ENCODE results near the gene HOXA6.

HOXA6 gene

DNA sequence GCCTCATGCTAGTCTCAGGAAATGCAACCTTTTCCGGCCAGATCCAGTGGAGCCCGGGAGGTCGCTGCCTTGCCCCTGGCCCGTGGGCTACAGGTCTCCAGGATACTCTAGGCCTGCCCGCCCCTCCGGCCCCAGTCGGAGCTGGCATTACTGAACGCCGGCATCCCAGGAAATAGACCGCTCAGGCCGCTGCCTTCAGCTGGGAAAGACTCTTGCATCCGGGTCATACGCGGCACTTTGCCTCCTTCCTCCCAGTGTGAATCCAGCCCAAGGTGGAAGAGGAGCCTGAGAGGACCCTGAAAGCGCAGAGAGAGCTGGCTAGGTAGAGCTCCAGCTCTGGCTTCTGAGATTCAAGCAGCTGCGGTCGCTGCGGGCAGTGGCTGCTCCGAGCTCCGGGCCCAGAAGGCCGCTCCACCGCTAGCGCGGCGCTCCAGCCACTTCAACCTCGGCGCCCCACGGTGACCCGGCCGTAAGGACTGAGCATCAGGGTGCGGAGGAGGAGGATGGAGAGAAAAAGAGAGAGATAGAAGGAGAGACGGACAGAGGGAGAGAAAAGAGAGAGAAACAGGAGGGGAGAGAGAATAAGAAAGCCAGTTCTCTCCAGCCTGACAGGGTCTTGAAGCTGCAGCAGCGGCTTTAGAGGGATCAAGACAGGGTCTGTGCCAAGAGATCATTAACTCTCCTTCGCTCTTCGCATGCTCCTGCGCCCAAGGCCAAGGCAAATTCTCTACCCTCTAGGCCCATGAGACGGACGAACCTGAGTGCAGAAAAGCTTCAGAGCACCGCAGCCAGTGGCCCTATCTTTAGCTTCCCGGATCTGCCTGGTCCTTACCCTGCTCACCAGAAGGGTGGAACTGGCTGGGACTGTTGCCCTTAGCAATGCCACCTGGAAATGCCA lies 28.3 kb upstream of the HOXA6 start:
- no peak for DNase-seq (ENCODE audit: low read depth)
- TF ChIP-seq, protein P1, sequence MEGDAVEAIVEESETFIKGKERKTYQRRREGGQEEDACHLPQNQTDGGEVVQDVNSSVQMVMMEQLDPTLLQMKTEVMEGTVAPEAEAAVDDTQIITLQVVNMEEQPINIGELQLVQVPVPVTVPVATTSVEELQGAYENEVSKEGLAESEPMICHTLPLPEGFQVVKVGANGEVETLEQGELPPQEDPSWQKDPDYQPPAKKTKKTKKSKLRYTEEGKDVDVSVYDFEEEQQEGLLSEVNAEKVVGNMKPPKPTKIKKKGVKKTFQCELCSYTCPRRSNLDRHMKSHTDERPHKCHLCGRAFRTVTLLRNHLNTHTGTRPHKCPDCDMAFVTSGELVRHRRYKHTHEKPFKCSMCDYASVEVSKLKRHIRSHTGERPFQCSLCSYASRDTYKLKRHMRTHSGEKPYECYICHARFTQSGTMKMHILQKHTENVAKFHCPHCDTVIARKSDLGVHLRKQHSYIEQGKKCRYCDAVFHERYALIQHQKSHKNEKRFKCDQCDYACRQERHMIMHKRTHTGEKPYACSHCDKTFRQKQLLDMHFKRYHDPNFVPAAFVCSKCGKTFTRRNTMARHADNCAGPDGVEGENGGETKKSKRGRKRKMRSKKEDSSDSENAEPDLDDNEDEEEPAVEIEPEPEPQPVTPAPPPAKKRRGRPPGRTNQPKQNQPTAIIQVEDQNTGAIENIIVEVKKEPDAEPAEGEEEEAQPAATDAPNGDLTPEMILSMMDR (IDR thresholded peaks at IDR 0.05; ENCODE audit: low read length, missing control alignments): no peak
- no peak overlapping the region for H3K4me3 ChIP-seq (replicated peaks; ENCODE audit: low read depth, low read length)

DNA sequence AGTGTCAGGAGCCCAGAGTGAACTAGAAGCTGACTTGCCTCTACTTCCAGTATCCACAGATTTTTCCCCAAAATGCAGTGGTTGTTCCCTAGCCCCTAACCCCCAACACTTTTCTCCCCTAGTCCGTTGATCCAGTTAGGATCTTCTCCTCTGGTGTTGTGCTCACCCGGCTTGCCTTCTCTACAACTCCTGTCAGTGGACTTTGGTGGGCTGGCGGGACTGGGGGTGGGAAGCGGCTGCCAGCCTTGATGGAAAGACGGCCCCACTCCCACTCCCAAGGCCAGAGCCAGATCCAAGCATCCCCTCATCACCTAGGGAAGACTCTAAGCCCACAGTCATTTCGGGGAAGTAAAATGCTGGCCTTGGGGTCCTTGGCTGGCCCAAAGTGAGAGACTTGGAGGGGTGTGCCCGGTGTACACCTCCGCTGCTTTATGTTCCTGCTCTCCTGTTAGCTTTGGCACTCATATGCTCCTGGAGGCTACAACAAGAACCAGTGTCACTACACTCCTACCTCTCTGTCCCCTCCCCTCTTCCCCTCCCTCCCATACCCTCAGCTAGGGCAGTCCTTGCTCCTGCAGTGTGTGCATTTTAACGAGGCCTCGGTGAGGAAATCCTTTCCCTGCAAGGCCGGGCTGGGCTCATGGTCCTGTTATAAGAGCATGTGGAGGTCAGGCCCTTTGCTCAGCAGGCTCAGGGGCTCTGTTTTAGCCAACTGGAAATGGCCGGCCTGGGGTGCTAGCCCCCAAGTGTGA lies 27.5 kb upstream of the HOXA6 start:
- no peak for DNase-seq (ENCODE audit: low read depth)
- H3K4me3 ChIP-seq (replicated peaks; ENCODE audit: low read depth, low read length): no peak overlapping the region
- TF ChIP-seq, protein P1 (IDR thresholded peaks at IDR 0.05; ENCODE audit: low read length, missing control alignments): no peak

DNA sequence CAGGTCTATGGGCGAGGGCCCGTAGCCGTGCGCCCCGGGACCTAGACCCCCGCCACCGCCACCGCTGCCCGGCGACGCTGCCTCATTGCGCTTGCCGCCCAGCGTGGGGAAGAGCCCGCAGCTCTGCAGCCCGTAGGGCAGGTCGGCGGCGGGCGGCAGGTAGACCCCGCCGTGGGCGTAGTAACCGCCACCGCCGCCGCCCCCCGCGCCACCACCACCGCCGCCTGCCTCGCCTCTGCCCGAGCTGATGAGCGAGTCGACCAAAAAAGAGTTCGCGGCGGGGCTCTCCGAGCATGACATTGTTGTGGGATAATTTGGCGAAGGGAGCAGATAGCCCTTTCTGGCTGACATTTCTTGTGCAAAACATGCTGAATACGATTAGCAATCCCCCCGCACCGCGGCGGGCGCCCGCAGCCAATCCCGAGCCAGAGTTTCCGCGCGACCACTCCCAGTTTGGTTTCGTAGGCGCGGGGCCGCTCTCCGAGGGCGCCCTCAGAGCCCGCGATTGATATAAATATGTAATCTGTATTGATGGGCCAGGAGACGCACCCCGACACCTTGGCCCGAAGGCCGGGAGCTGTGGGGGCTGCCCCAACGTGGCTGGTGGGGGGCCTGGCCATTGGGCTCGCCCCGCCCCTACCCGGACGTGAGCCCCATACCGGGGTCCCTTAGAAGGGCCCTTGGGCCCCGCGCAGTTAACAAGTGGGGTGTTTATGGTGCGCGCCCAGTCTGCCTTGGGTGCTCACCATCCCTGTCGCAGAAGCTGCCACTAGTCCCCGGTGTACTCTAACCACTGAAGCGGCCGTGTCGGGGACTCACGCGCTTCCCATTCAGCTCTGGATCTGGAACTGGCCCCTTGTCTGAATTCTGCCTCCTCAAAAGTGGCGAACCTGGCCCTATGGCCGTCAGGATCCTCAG lies 26.6 kb upstream of the HOXA6 start, which contains the start of gene HOXA10:
Gene HOXA10 (minus strand): TSS at position 365 of the 918 bp plus-strand sequence. CDS start 14 bp downstream, at position 351.
- no peak within 1 kb of the TSS for H3K4me3 ChIP-seq (replicated peaks; ENCODE audit: low read depth, low read length)
- TF ChIP-seq, protein P1 (IDR thresholded peaks at IDR 0.05; ENCODE audit: low read length, missing control alignments): no peak
- DNase-seq (ENCODE audit: low read depth): no peak

DNA sequence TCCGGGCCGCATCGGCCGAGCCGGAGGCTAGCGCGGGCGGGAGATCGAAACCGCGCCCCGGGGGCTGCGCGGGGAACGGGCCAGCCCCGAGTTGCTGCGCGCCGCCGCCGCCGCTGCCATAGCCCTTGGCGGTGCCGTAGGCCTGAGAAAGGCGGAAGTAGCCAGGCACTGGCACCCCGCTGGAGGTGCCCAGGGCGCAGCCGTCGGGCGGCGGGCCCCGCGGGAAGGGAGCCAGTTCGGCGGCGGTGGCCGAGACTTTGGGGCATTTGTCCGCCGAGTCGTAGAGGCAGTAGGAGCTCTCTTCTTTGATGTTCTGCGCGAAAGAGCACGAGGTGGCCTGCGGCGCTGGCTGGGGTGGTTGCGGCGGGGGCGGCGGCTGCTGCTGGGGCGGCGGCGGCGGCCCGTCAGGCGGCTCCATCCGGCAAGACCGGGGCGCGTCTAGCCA lies 26.0 kb upstream of the HOXA6 start:
- no peak for DNase-seq (ENCODE audit: low read depth)
- TF ChIP-seq, protein P1 (IDR thresholded peaks at IDR 0.05; ENCODE audit: low read length, missing control alignments): no peak
- no peak overlapping the region for H3K4me3 ChIP-seq (replicated peaks; ENCODE audit: low read depth, low read length)

DNA sequence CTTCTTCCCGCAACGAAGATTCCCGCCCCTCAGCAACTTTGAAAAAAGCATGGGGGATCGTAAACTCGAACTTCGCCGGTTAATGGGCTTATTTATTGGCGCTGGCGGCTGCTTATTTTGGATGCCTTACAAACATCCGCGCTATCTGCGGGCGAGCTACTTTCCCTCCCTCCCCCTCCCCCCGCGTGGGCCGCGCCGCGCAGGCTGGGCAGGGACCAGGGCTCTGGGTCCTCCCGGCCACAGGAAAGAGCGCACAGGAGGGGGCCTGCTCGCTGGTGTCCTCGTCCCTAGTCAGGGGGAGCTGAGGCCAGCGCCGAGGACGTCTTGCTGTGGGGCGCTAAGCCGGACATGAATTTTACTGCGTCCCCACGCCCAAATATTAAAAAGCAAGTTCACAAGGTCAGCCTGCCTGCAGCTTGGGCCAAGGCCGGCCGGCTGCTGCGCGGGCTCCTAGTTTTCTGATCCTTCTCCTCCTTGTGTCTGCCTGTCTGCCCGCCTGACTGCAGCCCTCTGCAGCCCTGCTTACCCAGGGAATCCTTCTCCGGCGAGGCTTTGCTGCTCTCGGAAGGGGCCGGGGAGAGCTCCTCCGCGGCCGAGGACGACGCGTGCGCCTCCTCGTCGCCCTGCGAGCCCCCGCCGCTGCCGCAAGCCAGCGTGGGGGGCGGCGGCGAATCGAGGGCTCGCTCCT lies 25.4 kb upstream of the HOXA6 start:
- TF ChIP-seq, protein P1 (IDR thresholded peaks at IDR 0.05; ENCODE audit: low read length, missing control alignments): no peak
- DNase-seq (ENCODE audit: low read depth): no peak
- no peak overlapping the region for H3K4me3 ChIP-seq (replicated peaks; ENCODE audit: low read depth, low read length)

DNA sequence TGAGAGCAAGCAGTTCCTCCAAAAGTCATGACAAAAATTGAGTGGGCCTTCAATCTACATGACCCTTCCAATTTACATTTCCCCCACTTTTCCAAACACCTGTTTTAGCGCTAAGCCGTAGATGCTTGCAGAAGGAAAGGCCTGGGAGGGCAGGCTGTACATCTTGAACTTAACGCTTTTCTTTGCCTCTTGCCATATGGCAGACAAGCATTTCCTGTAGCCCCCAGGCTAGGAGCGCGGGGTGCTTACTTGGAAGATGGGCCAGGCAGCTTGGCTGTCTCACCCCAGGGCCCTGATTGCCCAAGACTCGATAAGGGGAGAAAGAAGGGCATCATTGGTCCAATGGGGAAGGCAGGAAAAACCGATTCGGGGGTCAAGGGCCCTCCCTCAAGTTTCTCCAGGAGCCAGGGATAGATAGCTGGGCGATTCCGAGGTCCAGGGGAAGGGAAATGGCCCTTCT lies 24.8 kb upstream of the HOXA6 start:
- no peak overlapping the region for H3K4me3 ChIP-seq (replicated peaks; ENCODE audit: low read depth, low read length)
- TF ChIP-seq, protein P1 (IDR thresholded peaks at IDR 0.05; ENCODE audit: low read length, missing control alignments): no peak
- DNase-seq (ENCODE audit: low read depth): no peak

All from fibroblast of pulmonary artery (primary cell).